GM18511 (cell line): ENCODE results near the gene AP4M1.

ENCODE experiments used
- ATAC-seq: cut with Tn5 transposase; IDR thresholded peaks from one replicate; pipeline ENCODE4 v1.9.1; 2021; ENCODE audit warnings: mild to moderate bottlenecking, moderate library complexity; ENCODE audit not compliant: unreplicated experiment

The AP4M1 gene

DNA sequence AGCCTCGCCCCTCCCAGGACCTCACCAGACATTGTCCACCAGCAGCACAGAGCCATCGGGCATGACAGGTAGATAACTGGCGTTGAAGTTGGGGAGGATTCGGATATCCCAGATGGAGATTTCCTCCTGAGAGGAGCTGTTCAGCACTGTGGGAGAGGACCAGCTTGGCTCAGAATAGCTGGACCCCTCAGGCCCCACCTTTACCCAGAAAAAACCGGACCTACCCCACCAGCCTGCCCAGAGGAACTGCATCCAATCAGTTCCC is 55.6 kb downstream of the AP4M1 start:
- ATAC-seq, result no peak

DNA sequence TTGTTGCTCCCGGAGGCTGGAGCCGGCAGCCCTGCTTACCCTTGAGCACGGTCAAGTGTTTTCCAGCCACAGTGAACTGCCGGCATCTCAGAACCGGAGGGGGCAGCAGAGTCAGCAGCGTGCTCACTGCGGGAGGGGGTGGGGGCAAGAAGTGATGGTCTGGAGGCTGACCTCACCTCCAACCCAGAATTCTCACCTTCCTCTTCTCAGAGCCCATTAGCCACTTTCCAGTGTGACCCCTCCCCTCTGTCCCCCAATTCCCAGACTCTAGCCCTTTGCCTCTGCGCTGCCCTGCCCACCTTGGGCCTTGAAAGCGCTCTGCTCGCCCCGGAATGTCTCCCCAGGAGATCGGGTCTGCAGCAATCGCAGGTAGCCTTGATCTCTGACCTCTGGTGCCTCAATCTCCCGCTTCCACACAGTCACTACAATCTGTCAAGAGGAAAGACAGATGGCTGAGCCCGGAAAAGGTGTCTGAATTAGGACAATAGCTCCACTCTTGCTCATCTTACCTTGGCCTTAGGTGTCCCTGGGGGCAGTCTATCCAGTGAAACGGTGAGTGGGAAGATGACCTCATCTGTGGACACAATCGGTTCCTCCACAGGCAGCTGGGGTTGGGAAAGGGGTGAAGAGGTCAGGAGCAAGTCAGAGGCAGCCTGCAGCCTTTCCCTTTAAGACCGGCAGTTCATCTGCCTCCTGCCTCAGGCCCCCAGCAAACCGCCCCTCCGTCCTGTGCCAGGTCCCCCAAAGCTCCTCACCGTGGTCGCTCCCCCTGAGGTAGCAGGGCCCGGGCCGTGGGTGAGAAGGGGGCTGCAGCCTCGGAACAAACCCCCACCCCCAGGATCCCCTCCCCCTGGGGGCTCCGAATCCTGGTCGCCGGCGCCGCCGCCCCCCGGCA is 56.1 kb downstream of the AP4M1 start:
- ATAC-seq, result no peak
